HFF-Myc (cell line): ENCODE measurements around the gene RAB8B.

Source experiments
- DNase-seq: peaks from one replicate; pipeline ENCODE4 v3.0.0-alpha.2; 2011; ENCODE audit warnings: low read depth; ENCODE audit errors: extremely low read depth
- H3K4me3 ChIP-seq: replicated peaks from 2 replicates; pipeline ENCODE4 v1.5.1; 2011; ENCODE audit warnings: low read depth, mild to moderate bottlenecking, control low read depth, low read length
- TF ChIP-seq, protein P1 (sequence below): IDR thresholded peaks from 2 replicates; pipeline ENCODE4 v1.5.1; 2012; ENCODE audit warnings: mild to moderate bottlenecking, low read depth, low read length, control low read depth; ENCODE audit errors: missing control alignments

The RAB8B gene

DNA sequence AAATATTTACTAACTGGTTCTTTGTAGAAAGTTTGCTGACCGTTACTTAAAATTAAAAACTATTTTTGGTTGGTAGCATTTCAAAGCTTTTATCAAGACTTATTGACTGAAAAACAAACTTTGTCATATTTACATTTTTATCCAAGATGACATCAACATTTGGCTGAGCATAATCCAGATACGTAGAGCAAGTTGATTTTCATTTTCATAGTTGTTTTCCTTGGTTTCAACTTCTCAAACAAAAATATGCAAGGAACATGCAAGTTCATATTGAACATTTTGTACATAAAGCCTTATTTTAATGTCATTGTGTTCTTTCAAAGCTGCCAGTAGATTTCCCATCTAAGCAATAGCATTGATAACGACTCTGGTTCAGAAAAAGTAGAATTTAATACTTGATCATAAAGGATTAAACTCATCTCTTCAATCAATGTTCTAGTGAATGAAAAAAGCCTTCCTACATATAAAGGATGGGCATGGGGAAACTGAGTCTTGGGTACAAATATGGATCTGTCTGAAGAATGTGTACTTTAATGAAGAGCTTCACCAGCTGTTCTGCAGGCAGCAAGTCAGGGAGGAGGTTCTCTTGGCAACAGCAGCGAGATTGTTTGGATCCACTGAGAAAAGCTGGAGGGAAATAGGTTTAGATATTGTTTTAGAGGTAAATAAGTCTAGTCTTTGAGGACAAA is 5.6 kb downstream of the RAB8B start:
- H3K4me3 ChIP-seq = no peak overlapping the region
- TF ChIP-seq, protein P1, sequence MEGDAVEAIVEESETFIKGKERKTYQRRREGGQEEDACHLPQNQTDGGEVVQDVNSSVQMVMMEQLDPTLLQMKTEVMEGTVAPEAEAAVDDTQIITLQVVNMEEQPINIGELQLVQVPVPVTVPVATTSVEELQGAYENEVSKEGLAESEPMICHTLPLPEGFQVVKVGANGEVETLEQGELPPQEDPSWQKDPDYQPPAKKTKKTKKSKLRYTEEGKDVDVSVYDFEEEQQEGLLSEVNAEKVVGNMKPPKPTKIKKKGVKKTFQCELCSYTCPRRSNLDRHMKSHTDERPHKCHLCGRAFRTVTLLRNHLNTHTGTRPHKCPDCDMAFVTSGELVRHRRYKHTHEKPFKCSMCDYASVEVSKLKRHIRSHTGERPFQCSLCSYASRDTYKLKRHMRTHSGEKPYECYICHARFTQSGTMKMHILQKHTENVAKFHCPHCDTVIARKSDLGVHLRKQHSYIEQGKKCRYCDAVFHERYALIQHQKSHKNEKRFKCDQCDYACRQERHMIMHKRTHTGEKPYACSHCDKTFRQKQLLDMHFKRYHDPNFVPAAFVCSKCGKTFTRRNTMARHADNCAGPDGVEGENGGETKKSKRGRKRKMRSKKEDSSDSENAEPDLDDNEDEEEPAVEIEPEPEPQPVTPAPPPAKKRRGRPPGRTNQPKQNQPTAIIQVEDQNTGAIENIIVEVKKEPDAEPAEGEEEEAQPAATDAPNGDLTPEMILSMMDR = no peak
- no peak for DNase-seq

DNA sequence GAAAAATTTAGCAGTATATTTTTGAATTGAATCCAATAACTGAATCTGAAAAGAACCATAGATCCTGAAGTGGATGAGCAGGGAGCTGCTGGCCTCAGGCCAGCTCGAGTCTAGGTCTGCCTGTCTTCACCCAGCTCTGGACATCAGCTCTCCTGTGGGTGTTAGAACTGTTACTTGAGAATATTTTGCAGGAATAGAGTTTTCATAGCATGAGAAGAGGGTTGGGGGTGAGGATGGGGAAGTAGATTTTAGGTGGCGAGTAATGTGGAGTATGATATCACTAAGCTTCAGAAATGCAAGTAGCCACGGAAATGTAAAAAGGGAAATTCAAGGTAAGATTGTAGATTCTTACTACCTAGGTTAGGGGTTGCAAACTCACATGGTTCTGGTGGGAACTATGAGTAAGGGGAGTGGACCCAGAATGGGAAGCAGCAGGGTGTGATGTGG is 6.2 kb downstream of the RAB8B start:
- H3K4me3 ChIP-seq = no peak overlapping the region
- TF ChIP-seq, protein P1 = no peak
- no peak for DNase-seq

DNA sequence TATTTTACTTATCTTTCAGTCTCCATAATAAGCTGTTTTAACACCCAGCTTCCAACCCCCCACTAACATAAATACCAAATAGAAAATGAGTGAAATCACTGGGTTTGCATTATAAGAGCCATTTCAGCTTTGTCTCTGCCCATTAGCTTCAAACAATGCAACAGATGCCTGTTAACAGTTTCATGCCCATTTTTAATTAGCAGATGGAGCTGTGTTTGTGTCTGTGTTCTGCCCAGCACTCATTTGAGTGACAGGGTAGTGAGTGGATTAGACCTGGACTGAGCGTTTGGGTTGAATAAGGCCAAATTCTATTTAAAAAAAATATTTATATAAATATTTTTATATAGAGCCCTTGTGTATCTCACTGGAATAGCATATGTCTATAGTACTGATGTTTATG is 7.4 kb downstream of the RAB8B start:
- no peak overlapping the region for H3K4me3 ChIP-seq
- DNase-seq = no peak
- TF ChIP-seq, protein P1 = no peak

DNA sequence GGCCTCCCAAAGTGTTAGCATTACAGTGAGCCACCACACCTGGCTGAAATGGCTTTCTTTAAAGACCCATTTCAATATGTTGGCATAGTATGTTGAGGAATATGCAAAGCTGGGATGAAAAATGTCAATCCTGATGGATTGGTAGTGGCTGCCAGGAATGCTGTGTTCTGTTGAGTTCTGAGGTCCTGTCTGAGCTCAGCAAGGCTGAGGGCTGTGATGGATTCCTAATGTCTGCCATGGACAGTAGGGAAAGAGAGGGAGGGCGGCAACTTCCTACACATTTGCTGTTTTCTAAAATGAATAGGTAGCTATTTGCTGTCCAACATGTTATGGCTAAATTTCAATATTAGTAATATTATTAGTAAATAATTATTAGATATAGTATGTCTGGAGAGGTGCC is 8.2 kb downstream of the RAB8B start:
- no peak for DNase-seq
- TF ChIP-seq, protein P1 = no peak
- no peak overlapping the region for H3K4me3 ChIP-seq

DNA sequence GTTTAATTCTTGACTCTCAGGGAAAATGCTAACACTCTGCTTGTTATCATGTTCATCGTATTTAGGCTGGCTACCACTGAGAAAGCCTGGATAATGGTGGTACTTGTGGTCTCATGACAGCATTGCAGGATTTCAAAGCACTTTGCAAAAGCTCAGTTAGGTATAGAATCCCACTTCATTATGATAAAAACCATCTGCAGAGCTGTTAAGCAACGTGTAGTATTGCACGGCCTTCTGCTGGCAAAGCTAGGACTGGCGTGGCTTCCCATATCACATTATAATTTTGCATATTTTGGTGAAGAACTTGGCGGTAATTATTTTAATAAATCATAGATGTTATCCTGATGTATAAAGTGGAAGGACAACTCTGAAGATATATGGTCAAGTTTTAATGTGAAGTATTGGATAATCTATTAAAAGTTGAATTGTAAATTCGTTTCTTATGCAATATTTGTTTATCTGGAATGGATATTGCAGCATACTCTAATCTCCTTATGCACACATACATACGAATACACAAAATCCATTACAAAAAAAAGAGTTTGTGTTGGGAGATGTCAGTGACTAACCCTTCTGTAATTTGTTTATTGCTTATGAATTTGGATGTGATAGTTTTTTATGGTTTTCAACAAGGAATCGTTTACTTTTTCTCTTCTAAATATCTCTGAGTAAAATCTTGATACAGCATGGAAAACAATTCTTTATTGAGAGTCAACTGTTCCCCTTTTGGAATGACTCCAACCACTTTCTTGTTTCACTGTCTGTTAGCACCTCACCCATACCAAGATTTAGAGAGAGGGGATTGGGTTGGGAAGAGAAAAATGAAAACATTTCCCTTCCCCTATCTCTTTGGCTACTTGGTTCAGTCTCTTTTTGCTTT is 9.2 kb downstream of the RAB8B start:
- TF ChIP-seq, protein P1 = no peak
- no peak for DNase-seq
- H3K4me3 ChIP-seq = no peak overlapping the region

DNA sequence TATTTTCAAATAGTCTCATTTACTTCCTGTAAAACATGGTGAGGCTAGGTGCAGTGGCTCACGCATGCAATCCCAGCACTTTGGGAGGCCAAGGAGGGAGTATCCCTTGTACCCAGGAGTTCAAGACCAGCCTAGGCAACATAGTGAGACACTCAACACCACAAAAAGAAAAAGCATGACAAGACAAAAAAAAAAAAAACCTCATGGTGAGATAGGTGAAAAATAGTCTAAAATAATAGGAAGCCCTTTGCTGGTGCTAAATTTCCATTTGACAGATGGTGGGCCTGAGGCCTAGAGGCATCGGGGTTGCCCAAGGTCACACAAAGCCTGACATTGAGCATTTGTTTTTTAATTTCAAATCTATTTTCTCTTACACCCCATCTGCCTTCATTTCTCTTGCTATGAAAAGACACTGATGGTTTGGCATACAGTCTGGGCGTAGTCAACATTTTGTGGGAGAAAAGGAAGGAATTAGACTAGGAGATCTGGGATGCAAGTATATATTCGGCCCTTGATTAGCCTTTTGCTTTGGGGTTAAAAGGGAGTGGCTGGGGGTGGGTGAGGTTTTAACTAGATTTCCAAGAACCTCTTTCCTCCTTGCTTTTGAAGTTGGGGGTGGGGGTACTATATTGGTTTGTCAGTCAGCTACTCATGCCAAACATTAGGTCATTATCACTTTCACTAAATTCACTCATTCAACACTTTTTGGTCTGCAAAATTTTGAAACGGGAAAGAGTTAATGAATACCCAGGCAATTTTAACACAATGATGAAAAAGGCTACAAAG is 11.3 kb downstream of the RAB8B start:
- no peak for DNase-seq
- TF ChIP-seq, protein P1 = no peak
- no peak overlapping the region for H3K4me3 ChIP-seq
